IMR-90 (cell line): ENCODE measurements around the gene SIX2. TPM values are rescaled to one million over a fixed set of nuclear protein-coding genes. Genes with fewer than 3 reads are reported as not detected.

Experiments used
- ATAC-seq: fragments of 200-7000 bp; cut with Tn5 transposase; 2 replicates; pipeline ENCODE4 v1.9.1; 2020; ENCODE audit warnings: low read depth, mild to moderate bottlenecking, moderate library complexity
- BruUV-seq: library from RNA; stranded (reverse); fragments of 400-500 nt; replicated peaks from 2 replicates; lab custom pipeline; 2021; lab: Mats Ljungman, UMichigan
- CTCF ChIA-PET: fragments of 300-600 bp; formaldehyde crosslinking; extraction: SDS; loops from one replicate; lab custom pipeline; 2021; ENCODE audit warnings: antibody characterized with exemption; lab: Yijun Ruan, JAX
- POLR2A ChIA-PET: fragments of 300-600 bp; sonication (Branson Sonifier 250); formaldehyde crosslinking; loops from one replicate; lab custom pipeline; 2022; ENCODE audit warnings: antibody characterized with exemption; ENCODE audit not compliant: unreplicated experiment; lab: Charles Lee
- DNase-seq: peaks from one replicate; pipeline ENCODE4 v3.0.0; 2013
- H2AFZ ChIP-seq: replicated peaks from 2 replicates; pipeline ENCODE3; 2013; ENCODE audit warnings: low read length, mild to moderate bottlenecking; ENCODE audit not compliant: poor library complexity
- H2AK5ac ChIP-seq: 2 replicates; pipeline ENCODE4 v1.6.1; 2013; ENCODE audit warnings: low read depth, low read length, inconsistent platforms
- H2AK9ac ChIP-seq: replicated peaks from 2 replicates; pipeline ENCODE3; 2013; ENCODE audit warnings: mild to moderate bottlenecking, low read depth, low read length, moderate library complexity; ENCODE audit not compliant: poor library complexity
- H2BK120ac ChIP-seq: 2 replicates; pipeline ENCODE4 v1.6.1; 2013; ENCODE audit warnings: low read depth, low read length, inconsistent platforms
- H2BK15ac ChIP-seq: 3 replicates; pipeline ENCODE4 v1.6.1; 2013; ENCODE audit warnings: low read depth, low read length, inconsistent platforms
- H2BK20ac ChIP-seq: 2 replicates; pipeline ENCODE4 v1.6.1; 2013; ENCODE audit warnings: low read depth, mild to moderate bottlenecking, inconsistent platforms, low read length, moderate library complexity
- H2BK5ac ChIP-seq: 2 replicates; pipeline ENCODE4 v1.6.1; 2013; ENCODE audit warnings: mild to moderate bottlenecking, low read depth, low read length, inconsistent platforms; ENCODE audit not compliant: poor library complexity, severe bottlenecking
- H3K14ac ChIP-seq: replicated peaks from 2 replicates; pipeline ENCODE4 v1.6.1; 2013; ENCODE audit warnings: low read depth, low read length, inconsistent platforms
- H3K18ac ChIP-seq: 2 replicates; pipeline ENCODE4 v1.6.1; 2013; ENCODE audit warnings: low read depth, low read length, control low read depth
- H3K23ac ChIP-seq: 2 replicates; pipeline ENCODE4 v1.6.1; 2013; ENCODE audit warnings: low read depth, low read length, inconsistent platforms
- H3K27ac ChIP-seq: 2 replicates; pipeline ENCODE4 v1.5.1; 2013; ENCODE audit warnings: mild to moderate bottlenecking, control low read depth, low read length; ENCODE audit not compliant: insufficient read depth
- H3K27me3 ChIP-seq: 2 replicates; pipeline ENCODE4 v1.6.1; 2013; ENCODE audit warnings: low read length; ENCODE audit not compliant: control insufficient read depth, insufficient read depth
- H3K36me3 ChIP-seq: 2 replicates; pipeline ENCODE4 v1.6.1; 2013; ENCODE audit warnings: low read length, mixed read lengths; ENCODE audit not compliant: control insufficient read depth, insufficient read depth
- H3K4ac ChIP-seq: 2 replicates; pipeline ENCODE4 v1.6.1; 2013; ENCODE audit warnings: low read depth, low read length, inconsistent platforms
- H3K4me1 ChIP-seq: 2 replicates; pipeline ENCODE4 v1.6.1; 2013; ENCODE audit warnings: low read length, mixed read lengths; ENCODE audit not compliant: control insufficient read depth, insufficient read depth
- H3K4me2 ChIP-seq: 2 replicates; pipeline ENCODE4 v1.6.1; 2013; ENCODE audit warnings: low read depth, mild to moderate bottlenecking, control low read depth, low read length, moderate library complexity
- H3K4me3 ChIP-seq: 2 replicates; pipeline ENCODE4 v1.5.1; 2013; ENCODE audit warnings: low read depth, mild to moderate bottlenecking, control low read depth, low read length, moderate library complexity; ENCODE audit not compliant: insufficient read depth
- H3K56ac ChIP-seq: 2 replicates; pipeline ENCODE4 v1.6.1; 2013; ENCODE audit warnings: low read length, inconsistent platforms; ENCODE audit not compliant: insufficient read depth; ENCODE audit errors: extremely low read depth
- H3K79me1 ChIP-seq, 2 experiments: 2 replicates each; pipeline ENCODE4 v1.6.1; 2013; ENCODE audit warnings: low read length in 2 of 2, inconsistent platforms in 1 of 2, low read depth in 1 of 2
- H3K9ac ChIP-seq: 2 replicates; pipeline ENCODE4 v1.6.1; 2013; ENCODE audit warnings: low read depth, low read length, control low read depth
- H3K9me1 ChIP-seq: 2 replicates; pipeline ENCODE4 v1.6.1; 2013; ENCODE audit warnings: low read length, inconsistent platforms; ENCODE audit not compliant: insufficient read depth
- H3K9me3 ChIP-seq: 2 replicates; pipeline ENCODE4 v1.6.1; 2013; ENCODE audit warnings: low read length; ENCODE audit not compliant: control insufficient read depth, insufficient read depth
- H4K20me1 ChIP-seq: 2 replicates; pipeline ENCODE4 v1.6.1; 2013; ENCODE audit warnings: low read length, inconsistent platforms; ENCODE audit not compliant: insufficient read depth
- H4K5ac ChIP-seq: 2 replicates; pipeline ENCODE4 v1.6.1; 2013; ENCODE audit warnings: mild to moderate bottlenecking, low read depth, low read length, control low read depth
- H4K8ac ChIP-seq, 2 experiments: 2 replicates each; pipeline ENCODE4 v1.6.1; 2013; ENCODE audit warnings: low read depth in 2 of 2, low read length in 2 of 2, control low read depth in 1 of 2, inconsistent platforms in 1 of 2
- H4K91ac ChIP-seq: 2 replicates; pipeline ENCODE4 v1.6.1; 2013; ENCODE audit warnings: low read depth, low read length, inconsistent platforms; ENCODE audit not compliant: insufficient read depth
- BHLHE40 ChIP-seq: fragments of 150-350 bp; IDR thresholded peaks from 2 replicates; pipeline ENCODE4 v1.6.1; 2016; ENCODE audit warnings: mild to moderate bottlenecking, low read depth, low read length
- MAFK ChIP-seq: IDR thresholded peaks from 2 replicates; pipeline ENCODE4 v1.6.1; 2012; ENCODE audit warnings: low read depth, low read length, improper control_type of control experiment
- MAZ ChIP-seq: IDR thresholded peaks from 2 replicates; pipeline ENCODE4 v1.6.1; 2012; ENCODE audit warnings: low read depth, mild to moderate bottlenecking, low read length, improper control_type of control experiment, moderate library complexity, borderline replicate concordance
- MXI1 ChIP-seq: IDR thresholded peaks from 2 replicates; pipeline ENCODE4 v1.6.1; 2012; ENCODE audit warnings: low read depth, mild to moderate bottlenecking, low read length, moderate library complexity, borderline replicate concordance
- NFE2L2 ChIP-seq: fragments of 150-350 bp; IDR thresholded peaks from 2 replicates; pipeline ENCODE4 v1.6.1; 2016; ENCODE audit warnings: low read depth, mild to moderate bottlenecking, low read length
- POLR2A ChIP-seq: IDR thresholded peaks from 2 replicates; pipeline ENCODE4 v1.6.1; 2012; ENCODE audit warnings: mild to moderate bottlenecking, low read depth, low read length
- RAD21 ChIP-seq: IDR thresholded peaks from 2 replicates; pipeline ENCODE4 v1.6.1; 2012; ENCODE audit warnings: low read length, improper control_type of control experiment
- RCOR1 ChIP-seq: IDR thresholded peaks from 2 replicates; pipeline ENCODE4 v1.6.1; 2012; ENCODE audit warnings: mild to moderate bottlenecking, low read length, improper control_type of control experiment; ENCODE audit not compliant: insufficient replicate concordance
- WGBS, 2 experiments: methylation state at CpG; one replicate each; pipeline versions ENCODE4 v1.1.5 to v1.1.7; 2013; ENCODE audit warnings: missing lambda C conversion rate in 2 of 2; ENCODE audit not compliant: insufficient read length in 1 of 2; ENCODE audit errors: extremely low coverage in 2 of 2; 5-methylcytosine and 5-hydroxymethylcytosine counted together
- dilution Hi-C: fragments of 300-500 bp; cut with HindIII; formaldehyde crosslinking; loops from one replicate; pipeline ENCODE4 v1.14.3; 2018; ENCODE audit warnings: low sequenced_read_pairs; ENCODE audit not compliant: unreplicated experiment
- in situ Hi-C: fragments of 300-500 bp; cut with MboI; formaldehyde crosslinking; loops from 3 replicates; pipeline ENCODE4 v1.14.3; 2019; ENCODE audit warnings: low sequenced_read_pairs, inconsistent platforms, mixed read lengths
- intact Hi-C: fragments of 100-400 bp; cut with micrococcal nuclease; formaldehyde crosslinking; loops from 2 replicates; pipeline ENCODE4 v1.10.0; 2022
- polyA plus RNA-seq, 3 experiments: library from polyadenylated mRNA; depleted of rRNA; stranded (reverse); fragments of >200 nt; gene quantifications; 2 replicates each; pipeline ENCODE4 v1.2.3, GENCODE V29; 2012; ENCODE audit warnings: low replicate concordance in 1 of 3
- total RNA-seq: library from RNA; depleted of rRNA; stranded (reverse); fragments of >200 nt; gene quantifications from 2 replicates; pipeline ENCODE4 v1.2.3, GENCODE V29; 2012
- TF ChIP-seq, protein P1 (sequence below): conservative IDR thresholded peaks from 2 replicates; pipeline ENCODE4 v1.5.1; 2012; ENCODE audit warnings: mild to moderate bottlenecking, low read depth, low read length, improper control_type of control experiment

SIX2 gene
- total and polyA plus RNA-seq, 2 of the 4 experiments (the other 2 are of a cell fraction), result not detected

DNA sequence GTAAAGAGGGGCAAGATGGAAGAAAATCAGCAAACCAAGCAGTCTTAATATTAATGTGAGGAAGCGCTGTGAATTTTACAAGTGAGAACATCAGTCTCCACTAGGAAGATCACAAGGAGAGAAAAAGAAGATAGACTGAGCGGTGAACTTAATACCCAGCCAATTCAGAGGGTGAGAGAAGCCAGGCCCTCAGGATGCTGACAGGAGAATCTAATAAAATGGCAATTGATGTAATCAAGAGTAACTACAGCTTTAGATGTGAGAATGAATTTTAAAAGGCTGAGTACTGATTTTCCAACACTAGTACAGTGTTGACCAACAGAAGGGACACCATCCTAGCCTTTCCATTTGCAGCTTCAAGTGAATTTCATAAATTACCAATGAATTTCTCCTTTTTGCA lies 35.7 kb upstream of the SIX2 start:
- H2BK20ac ChIP-seq, result no peak overlapping the region
- H3K27me3 ChIP-seq, result peaks cover 49% of the 10 kb centered on the region
- no peak overlapping the region for H2AK5ac ChIP-seq
- H3K4me2 ChIP-seq, result no peak overlapping the region
- no peak for TF ChIP-seq MAFK
- TF ChIP-seq, protein P1, sequence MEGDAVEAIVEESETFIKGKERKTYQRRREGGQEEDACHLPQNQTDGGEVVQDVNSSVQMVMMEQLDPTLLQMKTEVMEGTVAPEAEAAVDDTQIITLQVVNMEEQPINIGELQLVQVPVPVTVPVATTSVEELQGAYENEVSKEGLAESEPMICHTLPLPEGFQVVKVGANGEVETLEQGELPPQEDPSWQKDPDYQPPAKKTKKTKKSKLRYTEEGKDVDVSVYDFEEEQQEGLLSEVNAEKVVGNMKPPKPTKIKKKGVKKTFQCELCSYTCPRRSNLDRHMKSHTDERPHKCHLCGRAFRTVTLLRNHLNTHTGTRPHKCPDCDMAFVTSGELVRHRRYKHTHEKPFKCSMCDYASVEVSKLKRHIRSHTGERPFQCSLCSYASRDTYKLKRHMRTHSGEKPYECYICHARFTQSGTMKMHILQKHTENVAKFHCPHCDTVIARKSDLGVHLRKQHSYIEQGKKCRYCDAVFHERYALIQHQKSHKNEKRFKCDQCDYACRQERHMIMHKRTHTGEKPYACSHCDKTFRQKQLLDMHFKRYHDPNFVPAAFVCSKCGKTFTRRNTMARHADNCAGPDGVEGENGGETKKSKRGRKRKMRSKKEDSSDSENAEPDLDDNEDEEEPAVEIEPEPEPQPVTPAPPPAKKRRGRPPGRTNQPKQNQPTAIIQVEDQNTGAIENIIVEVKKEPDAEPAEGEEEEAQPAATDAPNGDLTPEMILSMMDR, result no peak
- TF ChIP-seq MXI1, result no peak
- no peak for TF ChIP-seq RAD21
- TF ChIP-seq POLR2A, result no peak
- TF ChIP-seq NFE2L2, result no peak
- no peak for TF ChIP-seq MAZ
- no peak for TF ChIP-seq BHLHE40
- no peak for TF ChIP-seq RCOR1
- H3K9ac ChIP-seq, result no peak overlapping the region
- H3K4me1 ChIP-seq, result no peaks in the 10 kb centered on the region
- no peak overlapping the region for H3K56ac ChIP-seq
- H3K14ac ChIP-seq, result no peak overlapping the region
- no peaks in the 10 kb centered on the region for H3K9me3 ChIP-seq
- ChIA-PET POLR2A (no interaction called here), CTCF (interaction anchor here (0.7 kb wide), 1 partner anchor 25 kb away, joined by 4 read pairs; no protein-coding TSS in a partner anchor)
- H4K8ac ChIP-seq, result no peak overlapping the region
- intact Hi-C loops (loop anchor here (10.0 kb wide), 1 partner anchor 50 kb away; no protein-coding TSS in a partner anchor), dilution Hi-C loops (no loop called here), in situ Hi-C loops (no loop called here)
- no peak overlapping the region for H3K18ac ChIP-seq
- H4K20me1 ChIP-seq, result no peaks in the 10 kb centered on the region
- H4K5ac ChIP-seq, result no peak overlapping the region
- H3K27ac ChIP-seq, result no peak overlapping the region
- DNase-seq (no peak), ATAC-seq (no peak)
- H3K23ac ChIP-seq, result no peak overlapping the region
- H3K9me1 ChIP-seq, result no peaks in the 10 kb centered on the region
- no peaks in the 10 kb centered on the region for H3K36me3 ChIP-seq
- H2AK9ac ChIP-seq, result no peak overlapping the region
- H3K4me3 ChIP-seq, result no peak overlapping the region
- no peak overlapping the region for H4K91ac ChIP-seq
- no CpG with 5 or more reads among the region's 2 CpGs for WGBS, 2 experiments
- H3K79me1 ChIP-seq, result no peaks in the 10 kb centered on the region
- no peak overlapping the region for H3K4ac ChIP-seq
- H2BK120ac ChIP-seq, result no peak overlapping the region
- H2AFZ ChIP-seq, result no peak overlapping the region
- H2BK15ac ChIP-seq, result no peak overlapping the region
- H2BK5ac ChIP-seq, result no peak overlapping the region
- BruUV-seq, result no TSS peak
